NCI-H510A (cell line): ENCODE data around the gene UEVLD.

Experiments used
- DNase-seq: peaks from one replicate; lab custom pipeline; 2025; lab: John Stamatoyannopoulos, UW

The UEVLD gene

GRCh38 chr11:18498039-18498438 lies 90.5 kb downstream of the UEVLD start:
- no peak for DNase-seq

- DNase-seq, result no peak
Observed at GRCh38 chr11:18495703-18496102, 92.8 kb downstream of the UEVLD start.

DNA sequence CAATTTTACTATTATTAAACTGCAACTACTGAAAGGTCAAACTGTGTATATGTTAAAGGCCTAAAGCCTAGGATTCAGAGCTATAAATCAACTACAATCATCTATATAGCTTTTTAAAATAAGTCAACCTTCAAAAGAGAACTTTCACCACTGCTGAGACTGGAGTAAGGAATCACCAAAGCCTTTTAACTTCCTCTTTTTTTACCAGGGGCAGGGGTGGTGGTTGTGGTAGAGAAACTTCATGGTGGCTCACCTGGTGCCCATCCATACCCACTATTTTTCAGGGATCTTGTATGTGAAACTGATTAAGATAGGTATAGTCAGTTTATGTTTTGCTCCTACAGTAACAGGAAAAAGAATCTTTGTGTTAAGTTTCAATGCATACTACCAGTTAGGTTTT lies 93.3 kb downstream of the UEVLD start:
- no peak for DNase-seq

- no peak for DNase-seq
Observed at GRCh38 chr11:18493310-18493709, 95.2 kb downstream of the UEVLD start.

- no peak for DNase-seq
Observed at GRCh38 chr11:18492888-18493287, 95.6 kb downstream of the UEVLD start.

- no peak for DNase-seq
Observed at GRCh38 chr11:18491924-18492323, 96.6 kb downstream of the UEVLD start.

- DNase-seq, result no peak
Observed at GRCh38 chr11:18490736-18491485, 97.6 kb downstream of the UEVLD start.

GRCh38 chr11:18490319-18490718 lies 98.2 kb downstream of the UEVLD start:
- no peak for DNase-seq

- no peak for DNase-seq
Observed at GRCh38 chr11:18485913-18486528, 102.5 kb downstream of the UEVLD start.
